Coronary artery (tissue), 2 donors: ENCODE results near the gene SLC25A19.
"Not testable (repeated sequence)": the region's sequence is repeated elsewhere in the genome, so short reads cannot be mapped to it uniquely, and the experiment has no call there.

Source experiments
- DNase-seq: peaks from one replicate; pipeline ENCODE4 v3.0.0-alpha.2; 2017; ENCODE audit warnings: low spot score
- H3K27ac ChIP-seq, 2 donors: fragments of 200-600 bp; sonication (generic); one replicate each; pipeline ENCODE4 v1.5.1; 2016 to 2019
- H3K4me3 ChIP-seq: fragments of 200-600 bp; sonication (generic); 2 replicates; pipeline ENCODE4 v1.5.1; 2016; ENCODE audit warnings: mild to moderate bottlenecking, moderate library complexity
- TF ChIP-seq, protein P1 (sequence below): fragments of 200-600 bp; sonication (generic); IDR thresholded peaks from one replicate; pipeline ENCODE4 v1.5.1; 2019; ENCODE audit warnings: antibody characterized with exemption

The SLC25A19 gene

GRCh38 chr17:75301049-75301448 is 11.8 kb upstream of the SLC25A19 start:
- TF ChIP-seq, protein P1, sequence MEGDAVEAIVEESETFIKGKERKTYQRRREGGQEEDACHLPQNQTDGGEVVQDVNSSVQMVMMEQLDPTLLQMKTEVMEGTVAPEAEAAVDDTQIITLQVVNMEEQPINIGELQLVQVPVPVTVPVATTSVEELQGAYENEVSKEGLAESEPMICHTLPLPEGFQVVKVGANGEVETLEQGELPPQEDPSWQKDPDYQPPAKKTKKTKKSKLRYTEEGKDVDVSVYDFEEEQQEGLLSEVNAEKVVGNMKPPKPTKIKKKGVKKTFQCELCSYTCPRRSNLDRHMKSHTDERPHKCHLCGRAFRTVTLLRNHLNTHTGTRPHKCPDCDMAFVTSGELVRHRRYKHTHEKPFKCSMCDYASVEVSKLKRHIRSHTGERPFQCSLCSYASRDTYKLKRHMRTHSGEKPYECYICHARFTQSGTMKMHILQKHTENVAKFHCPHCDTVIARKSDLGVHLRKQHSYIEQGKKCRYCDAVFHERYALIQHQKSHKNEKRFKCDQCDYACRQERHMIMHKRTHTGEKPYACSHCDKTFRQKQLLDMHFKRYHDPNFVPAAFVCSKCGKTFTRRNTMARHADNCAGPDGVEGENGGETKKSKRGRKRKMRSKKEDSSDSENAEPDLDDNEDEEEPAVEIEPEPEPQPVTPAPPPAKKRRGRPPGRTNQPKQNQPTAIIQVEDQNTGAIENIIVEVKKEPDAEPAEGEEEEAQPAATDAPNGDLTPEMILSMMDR, result no peak
- no peak overlapping the region for H3K4me3 ChIP-seq
- no peak overlapping the region for H3K27ac ChIP-seq
- DNase-seq, result no peak

- no peak overlapping the region for H3K4me3 ChIP-seq
- H3K27ac ChIP-seq, result no peak overlapping the region
- TF ChIP-seq, protein P1, result no peak
- DNase-seq, result no peak
Observed at GRCh38 chr17:75300280-75300679, 11.0 kb upstream of the SLC25A19 start.

DNA sequence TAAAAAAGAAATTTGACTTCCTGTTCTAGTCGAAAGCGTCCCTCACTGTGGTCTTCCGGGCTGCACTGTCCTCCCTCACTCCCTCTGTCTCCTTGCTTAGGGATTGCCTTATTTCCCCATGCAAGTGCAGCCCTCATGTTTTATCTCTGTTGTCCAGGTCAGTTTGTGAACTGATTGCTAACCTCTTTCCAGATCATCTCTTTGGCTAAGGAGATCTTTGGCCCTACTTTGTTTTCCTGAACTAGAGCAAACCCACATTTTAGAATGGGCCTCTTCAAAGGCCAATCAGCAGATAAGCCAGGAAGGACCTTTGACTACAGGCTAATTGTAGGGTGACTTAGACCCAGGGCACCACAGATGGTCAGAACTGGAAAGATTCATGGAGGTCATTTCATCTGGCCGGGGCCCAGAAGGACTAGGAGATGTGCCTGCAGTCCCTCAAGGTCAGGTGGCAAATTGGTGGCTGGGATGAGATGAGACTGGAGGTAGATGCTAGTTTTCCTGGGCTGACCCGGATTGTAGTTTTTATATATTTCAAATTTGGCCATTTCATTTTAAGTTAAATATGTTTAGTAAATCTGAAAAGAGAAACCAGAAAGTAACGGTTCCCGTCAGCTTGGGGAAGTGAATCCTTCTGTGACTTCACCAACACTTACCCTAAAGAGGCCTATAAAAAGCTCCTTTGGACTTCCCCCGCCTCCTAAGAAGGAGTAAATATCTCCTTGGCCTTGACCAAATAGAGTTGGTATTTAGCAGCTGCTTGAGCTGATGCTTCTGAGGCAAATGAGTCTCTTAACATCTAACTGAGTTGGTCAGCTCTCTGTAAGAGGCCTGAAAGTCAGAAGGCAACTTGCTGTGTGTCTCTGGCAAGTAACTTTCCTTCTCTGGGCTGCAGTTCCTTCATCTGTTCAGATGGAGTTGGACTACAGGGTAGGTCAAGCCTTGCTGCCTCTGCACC is 6.2 kb upstream of the SLC25A19 start:
- H3K27ac ChIP-seq, result peak overlapping the region in 1 of 2 donors; percentile 67
- TF ChIP-seq, protein P1, result no peak
- no peak for DNase-seq
- no peak overlapping the region for H3K4me3 ChIP-seq

GRCh38 chr17:75292810-75293448 is 3.7 kb upstream of the SLC25A19 start:
- not testable (repeated sequence) for H3K4me3 ChIP-seq, DNase-seq
- peak overlapping the region in 1 of 2 donors; percentile 35 for H3K27ac ChIP-seq

DNA sequence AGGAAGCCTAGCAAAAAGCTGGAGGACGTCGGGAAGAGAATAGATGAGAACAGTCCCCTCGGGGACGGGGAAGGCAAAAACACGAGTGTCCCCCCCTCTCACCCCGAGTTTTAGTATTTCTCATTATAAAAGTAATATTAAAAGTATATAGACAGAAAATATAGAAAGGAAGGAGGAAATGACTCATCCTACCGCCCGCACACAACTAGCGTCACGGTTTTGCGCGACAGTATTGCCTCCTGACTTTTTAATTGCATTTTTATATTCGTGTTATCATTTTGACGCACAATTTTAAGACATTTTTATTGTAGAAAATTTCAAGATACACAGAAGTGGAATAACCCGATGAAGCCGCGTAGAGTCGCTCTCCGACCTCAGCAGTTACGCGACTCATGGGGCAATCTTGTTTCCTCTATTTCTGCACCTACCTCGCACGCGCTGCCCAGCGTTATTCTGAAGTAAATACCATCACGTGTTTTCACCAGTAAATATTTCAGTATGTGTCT is 652 bp upstream of the SLC25A19 start:
- Histone ChIP-seq H3K27ac (peak overlapping the region; percentile 82 to 92), H3K4me3 (peak overlapping the region; percentile 98)
- TF ChIP-seq, protein P1, result no peak
- no peak for DNase-seq

DNA sequence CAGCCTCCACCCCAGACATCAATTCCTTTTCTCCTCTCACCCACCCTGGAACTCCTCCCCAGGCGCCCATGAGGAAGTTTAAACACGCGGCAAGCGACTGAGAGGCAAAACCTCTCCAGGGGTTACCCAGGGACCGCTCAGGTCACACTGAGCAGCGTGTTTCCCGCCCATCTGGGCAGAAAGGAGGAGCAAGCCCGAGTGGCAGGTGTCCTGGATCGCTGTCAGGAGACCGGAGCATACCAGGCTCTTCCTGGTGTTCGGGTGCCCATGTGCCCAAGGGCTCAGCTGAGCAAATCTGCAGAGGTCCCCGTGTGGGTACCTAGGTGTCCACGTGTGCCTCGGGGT is 491 bp downstream of the SLC25A19 start:
- DNase-seq, result no peak
- Histone ChIP-seq H3K4me3 (peak overlapping the region; percentile 98), H3K27ac (peak overlapping the region in 1 of 2 donors; percentile 92)
- TF ChIP-seq, protein P1, result no peak

- DNase-seq, result no peak
- peak overlapping the region; percentile 98 for H3K4me3 ChIP-seq
- TF ChIP-seq, protein P1, result no peak
- H3K27ac ChIP-seq, result no peak overlapping the region
Observed at GRCh38 chr17:75288359-75288758, 874 bp downstream of the SLC25A19 start.
